Caki2 (cell line): ENCODE results near the gene FUT7. TPM values are rescaled to one million over a fixed set of nuclear protein-coding genes. Genes with fewer than 3 reads are reported as not detected.

Source experiments
- DNase-seq: peaks from one replicate; pipeline ENCODE4 v3.0.0-alpha.2; 2015; ENCODE audit warnings: low read depth
- in situ Hi-C: cut with HindIII; loops from 2 replicates; pipeline ENCODE4 v1.10.0; 2016; ENCODE audit warnings: low sequenced_read_pairs, low pct_unique_long_range_greater_than_20kb, mixed read lengths
- total RNA-seq: library from RNA; depleted of rRNA; stranded (reverse); fragments of >200 nt; shearing (Covaris generic); gene quantifications from 2 replicates; pipeline ENCODE4 v1.2.3, GENCODE V29; 2014; ENCODE audit warnings: low replicate concordance; rRNA removed

The FUT7 gene
- total RNA-seq, 1 experiment from 2014 or later: not detected

- DNase-seq: no peak
- in situ Hi-C loops: no loop called here
Measured at GRCh38 chr9:136981588-136982231, 50.2 kb downstream of the FUT7 start.

- in situ Hi-C loops: no loop called here
- no peak for DNase-seq
Measured at GRCh38 chr9:136980669-136981478, 51.0 kb downstream of the FUT7 start.

Other genes with a start within 250 kb of the FUT7 start
- gene TMEM141, start 240.7 kb downstream of the FUT7 start, total RNA-seq: 230 and 313 TPM in 2 replicates
- 1.1 TPM in 1 of 2 replicates, not detected in the other for gene CCDC183, start 235.8 kb downstream of the FUT7 start, total RNA-seq
- gene RABL6, start 224.1 kb downstream of the FUT7 start, total RNA-seq: 103 and 104 TPM in 2 replicates
- 1.3 and 1.7 TPM in 2 replicates for gene AJM1, start 189.6 kb downstream of the FUT7 start, total RNA-seq
- gene PHPT1, start 182.7 kb downstream of the FUT7 start, total RNA-seq: 125 and 127 TPM in 2 replicates
- gene MAMDC4, start 179.7 kb downstream of the FUT7 start, total RNA-seq: 0.17 TPM in 2 replicates
- 460 and 494 TPM in 2 replicates for gene EDF1, start 165.8 kb downstream of the FUT7 start, total RNA-seq
- 61.9 and 67.0 TPM in 2 replicates for gene TRAF2, start 145.6 kb downstream of the FUT7 start, total RNA-seq
- 139 and 152 TPM in 2 replicates for gene FBXW5, start 87.3 kb downstream of the FUT7 start, total RNA-seq
- not detected in 2 replicates for gene C8G, start 86.8 kb downstream of the FUT7 start, total RNA-seq
- gene LCN12, start 79.8 kb downstream of the FUT7 start, total RNA-seq: not detected in 2 replicates
- gene PTGDS, start 54.6 kb downstream of the FUT7 start, total RNA-seq: not detected in 2 replicates
- gene LCNL1, start 49.1 kb downstream of the FUT7 start, total RNA-seq: not detected in 2 replicates
- gene PAXX, start 39.7 kb downstream of the FUT7 start, total RNA-seq: 129 and 137 TPM in 2 replicates
- not detected in 2 replicates for gene CLIC3, start 35.5 kb downstream of the FUT7 start, total RNA-seq
- gene ABCA2, start 3.9 kb downstream of the FUT7 start, total RNA-seq: 19.0 and 23.5 TPM in 2 replicates
- 31.8 and 45.1 TPM in 2 replicates for gene NPDC1, start 14.1 kb upstream of the FUT7 start, total RNA-seq
- gene ENTPD2, start 22.0 kb upstream of the FUT7 start, total RNA-seq: not detected in 2 replicates
- 51.2 and 55.0 TPM in 2 replicates for gene SAPCD2, start 38.5 kb upstream of the FUT7 start, total RNA-seq
- 2.1 and 2.3 TPM in 2 replicates for gene UAP1L1, start 45.4 kb upstream of the FUT7 start, total RNA-seq
- gene MAN1B1, start 54.9 kb upstream of the FUT7 start, total RNA-seq: 52.2 and 79.4 TPM in 2 replicates
- 118 and 163 TPM in 2 replicates for gene DPP7, start 82.6 kb upstream of the FUT7 start, total RNA-seq
- gene GRIN1, start 107.1 kb upstream of the FUT7 start, total RNA-seq: not detected in 2 replicates
- gene LRRC26, start 138.0 kb upstream of the FUT7 start, total RNA-seq: 1.8 and 3.0 TPM in 2 replicates
- not detected in 2 replicates for gene TMEM210, start 140.0 kb upstream of the FUT7 start, total RNA-seq
- gene ANAPC2, start 156.5 kb upstream of the FUT7 start, total RNA-seq: 38.2 and 94.6 TPM in 2 replicates
- gene SSNA1, start 156.6 kb upstream of the FUT7 start, total RNA-seq: 163 and 166 TPM in 2 replicates
- 13.9 and 15.2 TPM in 2 replicates for gene TPRN, start 168.7 kb upstream of the FUT7 start, total RNA-seq
- gene TMEM203, start 173.6 kb upstream of the FUT7 start, total RNA-seq: 57.6 and 83.9 TPM in 2 replicates
- 8.1 and 8.3 TPM in 2 replicates for gene NDOR1, start 173.6 kb upstream of the FUT7 start, total RNA-seq
- not detected in 2 replicates for gene RNF208, start 190.2 kb upstream of the FUT7 start, total RNA-seq
- 0.61 and 12.7 TPM in 2 replicates for gene CYSRT1, start 193.1 kb upstream of the FUT7 start, total RNA-seq
- gene RNF224, start 195.4 kb upstream of the FUT7 start, total RNA-seq: not detected in 2 replicates
- gene SLC34A3, start 198.8 kb upstream of the FUT7 start, total RNA-seq: not detected in 2 replicates
- gene TUBB4B, start 209.2 kb upstream of the FUT7 start, total RNA-seq: 909 and 1,000 TPM in 2 replicates
- gene STPG3, start 219.2 kb upstream of the FUT7 start, total RNA-seq: not detected in 2 replicates
- 84.1 and 92.6 TPM in 2 replicates for gene NELFB, start 223.2 kb upstream of the FUT7 start, total RNA-seq
- gene TOR4A, start 245.6 kb upstream of the FUT7 start, total RNA-seq: 35.1 and 51.9 TPM in 2 replicates